GM19372 (cell line): ENCODE data around the gene ZNF688.
"Not testable (repeated sequence)": the region's sequence is repeated elsewhere in the genome, so short reads cannot be mapped to it uniquely, and the experiment has no call there.

ENCODE experiments used
- ATAC-seq: cut with Tn5 transposase; IDR thresholded peaks from one replicate; pipeline ENCODE4 v1.9.1; 2021; ENCODE audit warnings: mild to moderate bottlenecking, low read depth, moderate library complexity; ENCODE audit not compliant: unreplicated experiment

ZNF688 gene

DNA sequence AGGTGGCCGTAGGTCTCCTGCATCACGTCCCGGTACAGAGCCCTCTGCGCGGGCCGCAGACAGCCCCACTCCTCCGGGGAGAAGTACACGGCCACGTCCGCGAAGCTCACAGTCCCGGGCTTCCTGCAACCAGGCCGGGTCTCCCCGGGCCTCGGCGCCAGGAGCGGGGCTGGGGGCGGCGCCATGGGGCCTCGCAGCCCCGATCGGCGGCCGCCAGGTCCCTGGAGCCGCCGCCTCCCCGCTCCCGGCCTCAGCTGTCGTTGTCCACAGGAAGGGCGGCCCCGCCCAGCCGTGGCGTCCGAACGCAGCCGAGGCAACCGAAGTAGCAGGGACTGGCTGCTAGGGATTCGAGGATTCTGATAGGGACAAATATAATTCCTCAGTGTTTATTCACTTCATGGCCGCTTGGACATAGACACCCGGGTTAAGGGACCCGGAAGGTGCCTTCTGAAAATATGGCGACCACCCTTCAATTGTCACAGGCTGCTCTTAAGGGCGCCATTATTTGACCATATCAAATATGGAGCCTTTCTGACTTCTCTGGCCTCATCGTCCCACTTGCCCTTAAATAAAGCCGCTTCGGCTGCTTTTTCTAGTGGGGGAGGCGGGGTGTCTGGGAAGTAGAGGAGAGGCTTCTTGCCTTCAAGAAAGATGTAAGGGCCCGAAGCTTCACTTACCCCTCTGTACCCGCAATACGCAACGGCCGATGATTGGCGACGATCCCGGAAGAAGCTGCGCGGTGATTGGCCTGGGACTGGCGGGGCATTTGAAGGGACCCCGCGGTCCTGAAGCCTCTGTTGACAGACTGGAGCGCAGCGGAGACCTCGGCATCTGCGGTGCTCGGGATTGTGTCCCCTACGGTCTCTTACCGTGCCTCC is at the start of gene ZNF688:
Gene ZNF688, minus strand, starts transcription at position 270 of the 878 bp plus-strand sequence. Its CDS starts 85 bp downstream, at position 185.
- peak; percentile 80 for ATAC-seq

DNA sequence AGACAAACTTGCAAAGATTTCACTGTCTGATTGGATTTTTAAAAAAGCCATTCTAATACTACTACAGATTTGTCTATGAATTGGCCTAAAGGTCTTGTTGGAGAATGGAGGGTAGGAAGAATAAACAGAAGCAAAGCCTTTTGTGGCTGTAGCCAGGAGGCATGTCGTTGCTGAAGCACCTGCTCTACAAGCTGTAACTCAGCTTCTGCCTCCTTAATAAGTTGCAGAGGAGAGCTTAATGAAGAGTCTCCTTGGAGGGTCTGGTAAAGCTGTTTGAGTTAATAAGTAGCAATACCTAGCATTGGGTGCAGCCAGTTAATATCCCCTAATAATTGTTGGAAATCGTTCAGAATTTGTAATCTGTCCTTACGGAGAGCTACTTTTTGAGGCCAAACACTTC is 48.7 kb upstream of the ZNF688 start:
- no peak for ATAC-seq

GRCh38 chr16:30619638-30620037 is 48.1 kb upstream of the ZNF688 start:
- no peak for ATAC-seq

GRCh38 chr16:30619202-30619601 is 47.7 kb upstream of the ZNF688 start:
- no peak for ATAC-seq

DNA sequence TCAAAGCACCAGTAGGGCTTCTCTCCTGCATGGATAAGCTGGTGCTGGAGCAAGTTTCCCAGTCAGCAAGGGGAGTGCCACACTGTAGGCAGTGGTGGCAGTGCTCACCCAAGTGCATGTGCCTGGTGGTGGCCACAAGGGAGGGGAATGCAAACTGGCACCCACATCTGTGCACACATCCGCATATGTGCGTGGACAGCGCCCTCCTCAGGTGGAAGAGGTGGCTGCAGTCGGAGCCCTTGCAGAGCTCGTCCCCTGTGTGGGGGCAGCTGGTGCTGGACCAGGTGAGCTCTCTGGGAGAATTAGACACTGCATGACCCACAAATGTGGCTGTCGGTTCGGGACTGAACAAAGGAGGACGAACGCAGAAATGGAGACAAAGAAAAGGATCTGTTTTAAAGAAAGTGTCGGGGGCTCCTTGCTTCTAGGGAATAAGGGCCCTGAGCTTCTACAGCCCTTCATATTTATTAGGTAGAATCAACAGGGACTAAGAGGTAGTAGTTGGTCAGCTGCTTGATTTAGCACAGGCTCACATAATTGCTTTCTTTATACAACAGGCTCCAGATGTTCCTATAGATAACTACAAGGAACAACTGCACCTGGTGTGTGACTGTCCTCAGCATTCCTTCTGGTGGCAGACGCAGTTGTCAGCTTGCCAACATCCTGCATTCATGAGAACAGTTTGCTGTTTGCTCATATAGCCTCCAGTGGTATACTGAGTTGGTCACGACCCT is 44.0 kb upstream of the ZNF688 start:
- no peak for ATAC-seq

GRCh38 chr16:30609926-30610839 is 38.7 kb upstream of the ZNF688 start, which contains the start of gene ZNF689:
Gene ZNF689, minus strand, starts transcription at chr16:30610389. Its CDS starts 348 bp downstream, at chr16:30610041.
- peak; percentile 89 for ATAC-seq

GRCh38 chr16:30609002-30609925 is 37.8 kb upstream of the ZNF688 start:
- peak; percentile 27 for ATAC-seq

- ATAC-seq, result no peak
Observed at GRCh38 chr16:30606004-30606403, 34.5 kb upstream of the ZNF688 start.

- no peak for ATAC-seq
Observed at GRCh38 chr16:30605158-30605557, 33.6 kb upstream of the ZNF688 start.

- ATAC-seq, result no peak
Observed at GRCh38 chr16:30604316-30604947, 32.9 kb upstream of the ZNF688 start.

DNA sequence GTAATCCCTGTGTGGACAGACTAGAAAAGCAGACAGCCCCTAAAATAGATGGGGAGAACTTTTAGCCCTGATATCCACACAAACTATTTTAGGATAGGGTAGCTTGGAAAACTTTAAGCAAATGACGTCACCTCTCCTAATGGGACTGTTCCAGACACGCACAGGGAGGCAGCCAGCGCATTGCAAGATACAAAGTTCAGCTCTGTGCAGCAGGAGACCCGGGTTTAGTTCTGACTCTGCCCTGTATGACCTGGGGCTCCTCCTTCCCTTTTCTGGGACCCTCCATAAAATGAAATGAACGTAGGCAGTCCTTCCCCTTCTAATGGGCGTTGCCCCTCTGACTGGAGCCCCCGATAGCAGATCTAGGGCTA is 32.4 kb upstream of the ZNF688 start:
- no peak for ATAC-seq

GRCh38 chr16:30602616-30603277 is 31.2 kb upstream of the ZNF688 start:
- no peak for ATAC-seq

- no peak for ATAC-seq
Observed at GRCh38 chr16:30601966-30602365, 30.5 kb upstream of the ZNF688 start.

- ATAC-seq, result no peak
Observed at GRCh38 chr16:30600929-30601328, 29.4 kb upstream of the ZNF688 start.

- no peak for ATAC-seq
Observed at GRCh38 chr16:30600215-30600614, 28.7 kb upstream of the ZNF688 start.

DNA sequence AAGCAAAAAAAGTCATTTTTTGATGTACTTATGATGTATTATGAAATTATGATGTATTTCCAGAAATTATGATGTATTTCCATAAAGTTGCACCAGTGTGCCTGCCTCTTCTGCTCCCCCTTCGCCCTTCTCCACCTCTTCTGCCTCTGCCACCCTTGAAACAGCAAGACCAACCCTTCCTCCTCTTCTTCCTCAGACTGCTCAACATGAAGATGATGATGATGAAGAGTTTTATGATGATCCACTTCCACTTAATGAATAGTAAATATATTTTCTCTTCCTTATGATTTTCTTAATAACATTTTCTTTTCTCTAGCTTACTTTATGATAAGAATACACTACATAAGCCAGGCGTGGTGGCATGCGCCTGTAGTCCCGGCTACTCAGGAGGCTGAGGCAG is 21.4 kb upstream of the ZNF688 start:
- no peak for ATAC-seq

DNA sequence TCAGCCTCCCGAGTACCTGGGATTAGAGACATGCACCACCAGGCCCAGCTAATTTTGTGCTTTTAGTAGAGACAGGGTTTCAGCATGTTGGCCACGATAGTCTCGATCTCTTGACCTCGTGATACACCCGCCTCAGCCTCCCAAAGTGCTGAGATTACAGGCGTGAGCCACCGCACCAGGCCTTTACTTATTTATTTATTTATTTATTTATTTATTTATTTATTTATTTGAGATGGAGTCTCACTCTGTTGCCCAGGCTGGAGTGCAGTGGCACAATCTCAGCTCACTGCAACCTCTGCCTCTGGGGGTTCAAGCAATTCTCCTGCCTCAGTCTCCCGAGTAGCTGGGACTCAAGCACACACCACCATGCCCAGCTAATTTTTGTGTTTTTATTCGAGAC is 19.4 kb upstream of the ZNF688 start:
- ATAC-seq, result not testable (repeated sequence)

DNA sequence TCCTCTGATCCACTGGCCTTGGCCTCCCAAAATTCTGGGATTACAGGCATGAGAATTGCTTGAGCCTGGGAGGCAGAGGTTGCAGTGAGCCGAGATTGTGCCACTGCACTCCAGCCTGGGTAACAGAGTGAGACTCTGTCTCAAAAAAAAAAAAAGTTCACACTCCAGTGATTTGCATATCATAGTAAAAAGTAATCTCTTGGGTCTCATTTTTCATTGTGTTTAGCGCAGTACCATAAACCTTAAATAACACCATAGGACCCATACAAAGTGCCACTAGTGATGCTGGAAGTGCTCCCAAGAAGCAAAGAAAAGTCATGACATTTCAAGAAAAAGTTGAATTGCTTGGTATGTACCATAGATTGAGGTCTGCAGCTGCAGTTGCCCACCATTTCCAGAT is 18.1 kb upstream of the ZNF688 start:
- ATAC-seq, result not testable (repeated sequence)

- no peak for ATAC-seq
Observed at GRCh38 chr16:30588651-30589050, 17.1 kb upstream of the ZNF688 start.
